Measurements from ENCODE around the gene NAA38. TPM values are rescaled to one million over a fixed set of nuclear protein-coding genes. Genes with fewer than 3 reads are reported as not detected.

The NAA38 gene
- total RNA-seq, 1 donor from 2014 or later: 8.6 TPM

- Histone ChIP-seq H3K9ac (no peak overlapping the region), H3K4me1 (no peaks in the 10 kb centered on the region), H3K4me3 (no peak overlapping the region), H3K27me3 (no peaks in the 10 kb centered on the region), H4K20me1 (ENCODE audit: low read depth) (no peaks in the 10 kb centered on the region), H3K9me3 (ENCODE audit: low read depth) (no peaks in the 10 kb centered on the region), H3K36me3 (no peaks in the 10 kb centered on the region), H3F3A (ENCODE audit: low read depth) (no peaks in the 10 kb centered on the region), H3K79me2 (ENCODE audit: low read depth) (no peaks in the 10 kb centered on the region), H2AFZ (replicated peaks) (no peak overlapping the region), H3K27ac (no peak overlapping the region), H3K4me2 (no peak overlapping the region)
- H3K9me3 Mint-ChIP-seq: no peaks in the 10 kb centered on the region
- H3K4me1 Mint-ChIP-seq: no peaks in the 10 kb centered on the region
- TF ChIP-seq CTCF (IDR thresholded peaks at IDR 0.05): no peak
- no peak for TF ChIP-seq EZH2phosphoT487 (IDR thresholded peaks at IDR 0.05)
- peaks cover 3% of the 10 kb centered on the region for H3K27me3 Mint-ChIP-seq (ENCODE audit: insufficient read depth, low read depth)
- H3K27ac Mint-ChIP-seq: no peak overlapping the region
- peaks cover 51% of the 10 kb centered on the region for H3K36me3 Mint-ChIP-seq
- no peak for DNase-seq (ENCODE audit: low spot score)
- no peak overlapping the region for H3K4me3 Mint-ChIP-seq
Measured at GRCh38 chr17:7897090-7897489, 39.7 kb upstream of the NAA38 start.

- Histone ChIP-seq H3K9ac (no peak overlapping the region), H2AFZ (replicated peaks) (no peak overlapping the region), H3K79me2 (ENCODE audit: low read depth) (no peaks in the 10 kb centered on the region), H3F3A (ENCODE audit: low read depth) (peaks cover 1% of the 10 kb centered on the region), H4K20me1 (ENCODE audit: low read depth) (peaks cover 3% of the 10 kb centered on the region), H3K4me3 (no peak overlapping the region), H3K4me2 (no peak overlapping the region), H3K36me3 (no peaks in the 10 kb centered on the region), H3K27ac (no peak overlapping the region), H3K27me3 (no peaks in the 10 kb centered on the region), H3K4me1 (peaks cover 3% of the 10 kb centered on the region), H3K9me3 (ENCODE audit: low read depth) (no peaks in the 10 kb centered on the region)
- DNase-seq (ENCODE audit: low spot score): no peak
- no peaks in the 10 kb centered on the region for H3K9me3 Mint-ChIP-seq
- no peaks in the 10 kb centered on the region for H3K4me1 Mint-ChIP-seq
- peaks cover 46% of the 10 kb centered on the region for H3K36me3 Mint-ChIP-seq
- no peak for TF ChIP-seq EZH2 (IDR thresholded peaks at IDR 0.05)
- no peak for TF ChIP-seq CTCF (IDR thresholded peaks at IDR 0.05)
- no peak for TF ChIP-seq EZH2phosphoT487 (IDR thresholded peaks at IDR 0.05)
- H3K27ac Mint-ChIP-seq: no peak overlapping the region
- no peak overlapping the region for H3K4me3 Mint-ChIP-seq
- H3K27me3 Mint-ChIP-seq (ENCODE audit: insufficient read depth, low read depth): peaks cover 3% of the 10 kb centered on the region
Measured at GRCh38 chr17:7894866-7895265, 37.5 kb upstream of the NAA38 start.

- no peak overlapping the region for H2AFZ ChIP-seq (replicated peaks)
- no peaks in the 10 kb centered on the region for H3K27me3 ChIP-seq
- TF ChIP-seq EZH2 (IDR thresholded peaks at IDR 0.05): no peak
- no peak for TF ChIP-seq EZH2phosphoT487 (IDR thresholded peaks at IDR 0.05)
- TF ChIP-seq CTCF (IDR thresholded peaks at IDR 0.05): no peak
- DNase-seq (ENCODE audit: low spot score): no peak
- H3K4me2 ChIP-seq: no peak overlapping the region
- Mint-ChIP-seq H3K9me3 (no peaks in the 10 kb centered on the region), H3K4me3 (no peak overlapping the region), H3K4me1 (no peaks in the 10 kb centered on the region), H3K27me3 (ENCODE audit: insufficient read depth, low read depth) (peaks cover 6% of the 10 kb centered on the region), H3K27ac (no peak overlapping the region), H3K36me3 (peaks cover 41% of the 10 kb centered on the region)
- no peak overlapping the region for H3K27ac ChIP-seq
- peaks cover 7% of the 10 kb centered on the region for H4K20me1 ChIP-seq (ENCODE audit: low read depth)
- no peaks in the 10 kb centered on the region for H3K9me3 ChIP-seq (ENCODE audit: low read depth)
- H3K4me1 ChIP-seq: peaks cover 9% of the 10 kb centered on the region
- H3F3A ChIP-seq (ENCODE audit: low read depth): peaks cover 6% of the 10 kb centered on the region
- H3K79me2 ChIP-seq (ENCODE audit: low read depth): no peaks in the 10 kb centered on the region
- no peak overlapping the region for H3K9ac ChIP-seq
- no peaks in the 10 kb centered on the region for H3K36me3 ChIP-seq
- H3K4me3 ChIP-seq: no peak overlapping the region
Measured at GRCh38 chr17:7894226-7894625, 36.9 kb upstream of the NAA38 start.
